GM19467 (cell line): ENCODE results near the gene MACROH2A2.
"Not testable (repeated sequence)": the region's sequence is repeated elsewhere in the genome, so short reads cannot be mapped to it uniquely, and the experiment has no call there.

ENCODE experiments used
- ATAC-seq: cut with Tn5 transposase; IDR thresholded peaks from one replicate; pipeline ENCODE4 v1.9.1; 2021; ENCODE audit warnings: mild to moderate bottlenecking, moderate library complexity; ENCODE audit not compliant: unreplicated experiment

The MACROH2A2 gene

GRCh38 chr10:70097459-70097858 is 44.8 kb downstream of the MACROH2A2 start:
- ATAC-seq: no peak

GRCh38 chr10:70098271-70098670 is 45.6 kb downstream of the MACROH2A2 start:
- ATAC-seq: no peak

- ATAC-seq: not testable (repeated sequence)
Observed at GRCh38 chr10:70101068-70101562, 48.5 kb downstream of the MACROH2A2 start.

- ATAC-seq: no peak
Observed at GRCh38 chr10:70101668-70102067, 49.0 kb downstream of the MACROH2A2 start.

- ATAC-seq: no peak
Observed at GRCh38 chr10:70106958-70107791, 54.5 kb downstream of the MACROH2A2 start.

- ATAC-seq: no peak
Observed at GRCh38 chr10:70109064-70109729, 56.6 kb downstream of the MACROH2A2 start.

GRCh38 chr10:70111496-70111895 is 58.9 kb downstream of the MACROH2A2 start:
- ATAC-seq: no peak

- ATAC-seq: no peak
Observed at GRCh38 chr10:70112071-70112470, 59.4 kb downstream of the MACROH2A2 start.

- no peak for ATAC-seq
Observed at GRCh38 chr10:70114902-70115301, 62.3 kb downstream of the MACROH2A2 start.

- ATAC-seq: no peak
Observed at GRCh38 chr10:70115948-70116682, 63.5 kb downstream of the MACROH2A2 start.

- ATAC-seq: no peak
Observed at GRCh38 chr10:70117646-70118045, 65.0 kb downstream of the MACROH2A2 start.

- no peak for ATAC-seq
Observed at GRCh38 chr10:70118196-70118595, 65.5 kb downstream of the MACROH2A2 start.

GRCh38 chr10:70119197-70119596 is 66.6 kb downstream of the MACROH2A2 start:
- ATAC-seq: no peak

- no peak for ATAC-seq
Observed at GRCh38 chr10:70119623-70120022, 67.0 kb downstream of the MACROH2A2 start.

GRCh38 chr10:70120417-70120816 is 67.8 kb downstream of the MACROH2A2 start:
- no peak for ATAC-seq

GRCh38 chr10:70121281-70121949 is 68.8 kb downstream of the MACROH2A2 start:
- ATAC-seq: no peak

GRCh38 chr10:70122742-70123141 is 70.1 kb downstream of the MACROH2A2 start:
- no peak for ATAC-seq

- not testable (repeated sequence) for ATAC-seq
Observed at GRCh38 chr10:70123166-70123565, 70.5 kb downstream of the MACROH2A2 start.

GRCh38 chr10:70123817-70124216 is 71.2 kb downstream of the MACROH2A2 start:
- no peak for ATAC-seq

- ATAC-seq: no peak
Observed at GRCh38 chr10:70124415-70124814, 71.8 kb downstream of the MACROH2A2 start.

GRCh38 chr10:70124918-70125317 is 72.3 kb downstream of the MACROH2A2 start:
- ATAC-seq: no peak
